HG03064 (cell line): Measurements from ENCODE around the gene SAG.

Experiments
- ATAC-seq: cut with Tn5 transposase; IDR thresholded peaks from one replicate; pipeline ENCODE4 v1.9.1; 2021; ENCODE audit warnings: low read depth; ENCODE audit not compliant: unreplicated experiment

SAG gene

DNA sequence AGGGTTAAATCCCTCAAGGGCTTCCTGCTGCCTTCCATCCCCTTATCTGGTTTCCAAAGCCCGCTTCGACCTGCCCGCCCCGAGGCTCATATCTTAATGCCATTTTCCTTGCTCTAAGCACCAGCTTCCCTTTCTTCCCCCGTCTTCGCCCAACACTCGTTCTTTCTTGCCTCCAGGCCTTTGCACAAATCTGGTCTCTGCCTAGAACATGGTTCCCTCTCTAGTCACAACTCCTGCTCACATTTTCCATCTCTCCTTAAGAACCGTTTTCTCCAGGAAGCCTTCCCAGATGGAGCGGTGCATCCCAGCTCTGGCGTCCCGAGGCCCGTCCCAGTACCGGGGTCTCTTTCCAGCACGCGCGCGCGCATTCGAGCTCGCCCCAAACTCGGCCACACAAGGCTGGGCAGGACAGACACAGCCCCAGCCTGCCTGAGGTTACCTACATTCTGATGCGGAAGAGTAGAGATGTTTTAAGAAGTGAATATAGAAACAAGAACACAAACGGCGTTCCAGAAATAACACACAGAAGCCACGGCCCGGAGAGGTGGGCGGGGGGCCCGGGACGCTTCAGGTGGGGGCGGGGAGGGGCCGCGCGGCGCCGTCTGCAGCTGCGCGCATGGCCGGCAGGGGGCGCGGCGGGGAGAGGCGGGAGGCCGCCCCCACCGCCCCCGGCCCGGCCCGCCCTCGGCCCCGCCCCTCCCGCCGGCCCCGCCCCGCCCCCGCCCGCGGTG, 46.3 kb downstream of the SAG start, which contains the start of gene DGKD:
TSS of gene DGKD (plus strand) at position 726 of the 731 bp plus-strand sequence. CDS start 25 bp downstream, outside the sequence.
- ATAC-seq = peak; percentile 45

DNA sequence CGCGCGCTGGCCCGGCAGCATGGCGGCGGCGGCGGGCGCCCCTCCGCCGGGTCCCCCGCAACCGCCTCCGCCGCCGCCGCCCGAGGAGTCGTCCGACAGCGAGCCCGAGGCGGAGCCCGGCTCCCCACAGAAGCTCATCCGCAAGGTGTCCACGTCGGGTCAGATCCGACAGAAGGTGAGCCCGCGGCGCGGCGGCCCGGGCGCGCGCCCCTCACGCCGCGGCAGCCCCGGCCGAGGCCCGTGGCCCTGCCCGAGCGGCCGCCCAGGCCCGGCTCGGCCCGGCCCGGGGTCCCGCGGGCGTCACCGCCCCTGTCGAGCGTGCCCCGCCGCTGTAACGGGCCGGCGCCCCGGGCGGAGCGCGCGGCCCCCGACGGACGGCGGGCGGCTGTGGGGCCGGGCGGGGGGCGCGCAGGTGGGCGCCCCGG, 46.9 kb downstream of the SAG start:
- ATAC-seq = peak; percentile 34

DNA sequence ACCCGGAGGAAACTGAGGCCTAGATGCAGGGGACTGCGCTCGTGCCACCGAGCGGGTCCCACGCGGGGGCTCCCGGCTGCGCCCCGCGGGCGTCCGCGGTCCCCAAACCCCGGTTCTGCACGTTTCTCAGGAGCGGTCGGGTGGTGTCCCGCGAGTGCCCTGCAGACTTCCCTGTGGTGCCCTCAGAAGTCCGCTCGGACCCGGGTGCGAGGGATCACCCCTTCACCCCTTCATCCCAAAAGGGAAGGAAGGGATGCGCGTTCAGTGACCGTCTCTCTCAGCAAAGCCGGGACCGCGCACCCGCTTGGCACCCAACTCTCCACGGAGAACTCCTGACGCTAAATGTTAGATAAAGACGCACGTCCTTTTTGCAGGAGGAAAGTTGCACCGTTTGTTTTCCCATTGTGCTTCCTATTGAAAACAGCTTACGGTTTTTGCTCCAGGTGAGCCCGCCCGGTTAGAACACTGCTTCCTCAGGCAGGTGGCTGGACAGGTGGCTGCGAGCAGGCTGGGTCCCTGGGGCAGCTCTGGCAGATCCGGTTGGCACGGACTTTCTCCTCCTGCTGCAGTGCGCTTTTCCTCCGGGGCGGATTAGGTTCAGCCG, 47.5 kb downstream of the SAG start:
- ATAC-seq = no peak

DNA sequence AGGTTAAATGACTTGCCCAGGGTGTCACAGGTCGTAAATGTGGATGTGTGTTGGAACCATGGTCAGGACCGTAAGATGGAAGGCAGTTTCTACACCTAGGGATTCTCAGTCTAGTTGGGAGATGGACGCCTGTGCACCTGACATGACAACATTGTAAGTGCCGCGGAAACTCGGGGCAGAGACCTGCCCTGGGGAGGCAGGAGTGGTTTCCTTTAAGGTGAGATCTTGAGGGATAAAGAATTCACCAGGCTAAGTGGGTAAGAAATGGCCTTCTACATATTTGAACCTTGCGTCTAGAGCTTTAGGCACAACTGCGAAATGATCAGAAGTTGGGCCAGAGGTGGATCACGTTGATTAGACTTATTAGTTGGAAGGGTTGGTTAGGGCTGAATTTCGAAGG, 48.3 kb downstream of the SAG start:
- ATAC-seq = no peak

DNA sequence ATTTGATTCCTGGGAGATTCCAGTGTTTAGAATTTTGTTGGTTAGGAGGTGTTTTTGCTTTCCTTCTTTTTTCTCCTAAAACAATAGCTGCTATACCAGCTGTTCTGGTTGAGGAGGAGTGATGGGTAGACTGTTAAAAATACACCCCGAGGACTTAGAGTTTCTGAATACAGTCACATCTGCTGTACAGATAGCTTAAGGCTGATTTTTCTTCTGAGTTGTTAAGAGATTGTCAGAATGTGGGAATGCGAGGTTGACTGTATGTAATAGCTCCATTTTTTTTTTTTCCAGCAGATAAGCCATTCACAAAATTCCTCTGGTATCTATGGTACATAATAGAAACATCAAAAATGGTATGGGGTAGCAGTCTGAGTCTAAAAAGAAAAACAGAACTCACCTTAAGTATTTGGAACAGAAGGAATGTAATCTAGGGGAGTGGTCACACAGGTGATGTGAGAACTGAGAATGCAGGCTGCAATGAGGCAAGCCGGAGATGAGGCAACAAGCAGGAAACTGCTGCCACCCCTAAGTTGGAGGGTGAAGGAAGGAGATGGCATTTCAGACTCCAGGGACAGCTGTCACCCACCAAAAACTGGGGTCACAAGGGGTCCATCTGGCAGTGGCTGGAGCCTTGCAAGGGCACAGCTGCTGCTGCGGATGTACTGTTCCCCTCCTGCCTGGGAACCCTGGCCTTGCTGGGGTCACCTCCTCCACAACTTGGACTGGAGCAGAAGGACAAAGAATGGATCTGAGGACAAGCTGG, 49.1 kb downstream of the SAG start:
- ATAC-seq = no peak

DNA sequence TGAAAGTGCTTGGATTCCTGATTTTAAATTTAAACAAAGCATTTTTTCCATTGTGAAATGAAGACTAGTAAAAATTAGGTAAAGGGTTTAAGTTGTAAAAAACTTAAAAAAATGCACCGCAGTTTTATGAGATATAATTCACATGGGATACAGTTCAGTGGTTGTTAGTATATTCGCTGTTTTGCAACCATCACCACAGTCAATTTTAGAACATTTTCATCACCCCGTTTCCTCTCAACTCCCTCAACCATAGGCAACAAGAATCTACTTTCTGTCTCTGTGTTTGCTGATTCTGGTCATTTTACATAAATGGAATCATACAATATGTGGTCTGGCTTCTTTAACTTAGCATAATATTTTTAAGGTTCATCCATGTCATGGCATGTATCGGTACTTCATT, 50.7 kb downstream of the SAG start:
- no peak for ATAC-seq

DNA sequence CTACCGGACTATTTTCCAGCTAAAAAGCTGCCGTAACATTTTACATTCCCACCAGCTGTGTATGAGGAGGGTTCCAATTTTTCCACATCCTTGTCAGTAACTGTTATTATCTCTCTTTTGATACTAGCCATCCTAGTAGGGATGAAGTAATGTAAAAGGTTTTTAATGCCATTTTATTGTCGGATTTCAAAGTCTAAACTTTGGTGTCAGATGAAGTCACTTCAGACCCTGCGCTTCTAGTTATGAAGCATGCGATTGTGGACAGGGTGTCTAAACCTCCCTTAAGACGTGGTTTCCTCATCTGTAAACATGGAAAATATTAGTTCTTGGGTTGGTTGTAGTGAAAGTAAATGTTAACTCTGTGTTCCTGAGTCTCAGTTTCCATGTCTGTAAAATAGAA, 51.3 kb downstream of the SAG start:
- ATAC-seq = no peak

DNA sequence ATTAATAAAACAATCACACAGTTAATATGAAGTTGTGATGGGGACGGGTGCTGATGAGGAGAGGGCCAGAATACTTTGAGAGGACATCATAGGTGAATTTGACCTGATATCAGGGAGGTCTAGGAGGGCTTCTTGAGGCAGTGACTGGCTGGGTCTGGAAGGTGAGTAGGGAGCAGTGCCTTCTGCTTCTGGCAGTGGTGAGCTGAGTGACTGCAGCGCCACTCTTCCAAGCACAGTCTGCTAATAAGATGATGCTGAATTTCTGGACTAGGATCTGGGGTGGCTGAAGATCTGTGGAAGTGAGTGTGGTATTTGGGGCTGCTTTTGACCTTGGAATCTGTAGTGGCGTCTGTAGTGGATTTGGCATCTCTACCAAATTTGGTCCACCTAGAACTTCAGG, 52.2 kb downstream of the SAG start:
- ATAC-seq = no peak

DNA sequence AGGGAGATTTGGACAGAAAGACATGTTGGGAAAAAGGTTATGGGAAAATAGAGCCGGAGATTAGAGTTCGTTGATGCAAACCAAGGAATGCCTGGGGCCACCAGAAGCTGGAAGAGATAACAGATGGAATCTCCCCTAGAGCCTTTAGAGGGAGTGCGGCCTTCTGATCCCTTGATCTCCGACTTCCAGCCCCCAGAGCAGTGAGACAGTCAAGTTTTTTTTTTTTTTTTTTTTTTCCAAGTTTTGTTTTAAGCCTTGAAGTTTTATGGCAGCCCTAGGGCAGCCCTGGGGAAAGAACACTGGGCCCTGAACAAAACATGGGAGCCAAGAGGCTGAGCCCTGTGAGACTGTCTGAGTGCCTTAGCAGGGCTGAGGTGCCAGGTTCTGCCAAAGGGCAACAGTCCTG, 53.2 kb downstream of the SAG start:
- ATAC-seq = no peak

DNA sequence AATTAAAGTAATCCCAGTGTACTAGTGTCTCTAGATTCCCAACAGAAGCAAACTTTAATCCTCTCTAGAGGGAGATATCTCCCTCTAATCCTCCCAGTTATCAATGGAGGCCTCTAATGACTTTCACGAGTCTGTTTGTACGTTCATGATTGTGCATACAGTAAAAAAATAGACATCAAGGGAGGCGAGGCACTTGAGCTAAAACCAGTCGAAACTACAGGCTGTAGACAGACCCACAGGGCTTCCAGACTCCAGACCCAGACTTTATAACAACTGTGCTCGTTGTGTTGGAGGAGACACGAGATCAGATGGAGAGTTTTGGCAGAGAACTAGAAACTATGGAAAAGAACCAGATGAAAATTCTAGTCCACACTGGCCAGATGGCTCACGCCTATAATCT, 53.7 kb downstream of the SAG start:
- ATAC-seq = no peak

DNA sequence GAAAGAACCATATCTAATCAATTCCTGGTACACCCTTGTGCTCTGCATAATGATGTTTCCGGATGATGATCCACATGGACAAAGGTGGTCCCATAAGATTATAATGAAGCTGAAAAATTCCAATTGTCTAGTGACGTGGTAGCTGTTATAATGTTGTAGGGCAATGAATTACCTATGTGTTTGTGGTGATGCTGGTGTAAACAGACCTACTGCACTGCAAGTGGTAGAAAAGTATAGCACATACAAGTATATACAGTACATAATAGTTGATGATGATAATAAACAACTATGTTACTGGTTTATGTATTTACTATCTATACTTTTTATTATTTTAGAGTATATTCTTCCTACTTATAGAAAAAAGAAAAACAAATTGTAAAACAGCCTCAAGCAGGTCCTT, 55.1 kb downstream of the SAG start:
- ATAC-seq = no peak

DNA sequence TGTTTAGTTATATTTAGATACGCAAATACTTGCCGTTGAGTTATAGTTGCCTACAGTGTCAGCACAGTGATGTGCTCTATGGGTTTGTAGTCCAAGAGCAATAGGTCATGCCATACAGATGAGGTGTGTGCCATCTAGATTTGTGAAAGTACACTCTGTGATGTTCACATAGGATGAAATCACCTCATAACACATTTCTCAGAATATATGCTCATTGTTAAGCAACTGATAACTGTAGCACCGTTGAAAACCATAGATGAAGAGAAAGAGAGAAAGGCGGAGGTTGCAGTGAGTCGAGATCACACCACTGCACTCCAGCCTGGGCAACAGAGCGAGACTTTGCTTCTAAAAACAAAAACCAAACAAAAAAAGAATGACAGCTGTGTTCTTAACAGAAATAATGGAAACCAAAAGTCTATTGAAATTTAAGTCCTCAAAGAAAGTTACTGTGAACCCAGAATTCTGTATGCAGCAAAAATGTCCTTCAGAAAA, 56.2 kb downstream of the SAG start:
- peak; percentile 72 for ATAC-seq

DNA sequence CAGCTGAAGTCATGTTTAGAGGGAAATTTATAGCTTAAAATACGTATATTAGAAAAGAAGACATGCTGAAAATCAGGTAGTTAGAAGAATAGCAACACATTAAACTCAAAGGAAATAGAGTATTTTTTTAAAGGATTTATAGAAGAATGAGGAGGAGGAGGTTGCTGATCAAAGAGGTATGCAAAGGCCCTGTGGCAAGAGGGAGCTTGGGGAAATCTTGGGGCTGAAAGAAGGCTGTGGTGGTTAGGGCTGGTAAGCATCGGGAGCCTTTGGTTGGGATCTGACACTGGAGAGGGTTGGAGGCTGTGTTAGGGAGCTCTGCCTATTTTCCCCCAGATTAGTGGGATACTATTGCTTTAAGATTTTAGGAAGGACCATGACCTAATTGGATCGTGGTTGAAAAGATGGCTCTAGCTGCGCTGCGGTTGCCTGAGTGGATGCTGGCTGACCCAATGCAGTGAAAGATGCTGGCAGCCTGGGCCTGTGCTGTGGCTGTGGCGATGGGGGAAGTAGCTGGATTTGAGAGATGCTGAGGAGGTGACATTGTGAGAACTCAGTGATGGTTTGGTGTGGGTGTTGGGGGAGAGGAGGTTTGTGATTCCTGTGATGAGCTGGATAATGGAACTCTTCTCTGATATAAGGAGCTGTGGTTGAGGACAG, 58.4 kb downstream of the SAG start:
- no peak for ATAC-seq

DNA sequence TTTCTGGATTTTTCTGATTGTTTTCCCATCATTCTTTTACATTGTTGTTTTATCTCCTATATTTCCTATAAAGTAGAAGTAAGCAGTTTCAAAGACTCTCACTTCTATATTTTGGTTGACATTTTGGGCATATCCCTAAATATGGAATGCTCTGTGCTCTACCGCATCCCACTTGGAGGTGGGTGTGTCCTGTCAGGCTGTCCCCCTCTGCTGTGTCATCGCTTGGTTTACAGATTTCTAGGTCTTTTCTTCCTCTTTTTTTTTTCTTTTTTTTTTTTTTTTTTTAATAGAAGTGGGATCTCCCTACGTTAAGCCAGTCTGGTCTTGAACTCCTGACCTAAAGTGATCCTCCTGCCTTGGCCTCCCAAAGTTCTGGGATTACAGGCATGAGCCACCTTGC, 60.0 kb downstream of the SAG start:
- no peak for ATAC-seq

DNA sequence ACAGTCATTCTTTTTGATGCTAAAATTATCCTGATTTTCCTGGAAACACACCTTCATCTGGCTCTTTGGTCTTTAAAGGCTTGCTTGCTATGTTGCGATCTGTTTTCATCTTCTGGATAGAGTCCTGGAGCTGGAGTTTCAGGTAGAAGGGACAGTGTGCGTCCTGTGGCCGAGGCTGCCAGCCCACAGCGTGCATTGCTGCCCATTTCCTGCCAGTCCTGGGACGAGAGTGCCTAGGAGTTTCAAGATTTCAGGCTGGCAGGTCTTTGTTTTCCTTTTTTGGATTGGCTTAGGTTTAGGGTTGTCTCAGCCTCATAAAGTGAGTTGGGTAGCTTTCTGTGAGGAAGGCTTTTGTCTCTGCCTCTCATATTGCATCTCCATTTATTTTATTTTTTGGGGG, 61.1 kb downstream of the SAG start:
- ATAC-seq = no peak

DNA sequence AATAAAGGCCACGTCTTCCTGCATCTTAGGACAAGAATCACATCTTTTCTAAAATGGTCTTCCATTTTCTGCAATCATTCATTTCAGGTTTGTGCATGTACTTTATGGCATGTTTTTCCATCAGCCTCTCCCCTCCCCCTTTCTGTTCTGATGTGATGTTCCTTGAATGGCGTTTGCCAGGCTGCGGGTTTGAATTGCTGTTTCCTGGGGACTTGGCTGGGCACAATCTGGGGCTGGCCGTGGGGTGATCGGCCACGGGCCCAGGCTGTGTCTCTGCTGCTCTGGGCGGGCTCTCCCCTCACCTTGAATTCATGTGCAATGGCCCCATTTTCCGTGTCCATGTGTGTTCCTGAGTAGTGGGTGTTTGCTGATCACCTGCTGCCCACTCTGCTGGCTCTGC, 61.8 kb downstream of the SAG start:
- ATAC-seq = no peak

DNA sequence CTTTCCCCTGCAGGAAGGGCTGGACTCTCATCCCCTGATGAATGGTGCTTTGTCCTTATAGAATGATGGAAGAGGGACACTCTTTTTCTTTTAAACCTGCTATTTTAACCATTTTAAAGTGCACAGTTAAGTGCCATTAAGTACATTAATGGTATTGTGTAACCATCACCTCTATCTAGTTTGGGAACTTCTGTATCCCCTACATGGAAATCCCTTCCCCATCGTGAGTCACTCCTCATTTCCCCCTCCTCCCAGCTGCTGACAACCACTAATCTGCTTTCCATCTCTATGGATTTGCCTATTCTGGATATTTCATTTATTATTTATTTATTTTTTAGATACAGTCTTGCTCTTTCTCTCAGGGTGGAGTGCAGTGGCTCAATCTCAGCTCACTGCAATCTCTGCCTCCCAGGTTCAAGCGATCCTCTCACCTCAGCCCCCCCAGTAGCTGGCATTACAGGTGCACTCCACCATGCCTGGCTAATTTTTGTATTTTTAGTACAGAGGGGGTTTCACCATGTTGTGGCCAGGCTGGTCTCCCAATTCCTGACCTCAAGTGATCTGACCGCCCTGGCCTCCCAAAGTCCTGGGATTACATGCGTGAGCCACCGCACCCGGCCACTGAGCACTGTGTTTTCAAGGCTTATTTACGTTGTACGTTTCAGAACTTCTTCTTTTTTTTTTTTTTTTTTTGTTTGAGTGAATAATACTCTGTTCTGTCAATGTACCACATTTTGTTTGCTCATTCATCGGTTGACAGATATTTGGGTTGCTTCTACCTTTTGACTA, 62.5 kb downstream of the SAG start:
- ATAC-seq = no peak

DNA sequence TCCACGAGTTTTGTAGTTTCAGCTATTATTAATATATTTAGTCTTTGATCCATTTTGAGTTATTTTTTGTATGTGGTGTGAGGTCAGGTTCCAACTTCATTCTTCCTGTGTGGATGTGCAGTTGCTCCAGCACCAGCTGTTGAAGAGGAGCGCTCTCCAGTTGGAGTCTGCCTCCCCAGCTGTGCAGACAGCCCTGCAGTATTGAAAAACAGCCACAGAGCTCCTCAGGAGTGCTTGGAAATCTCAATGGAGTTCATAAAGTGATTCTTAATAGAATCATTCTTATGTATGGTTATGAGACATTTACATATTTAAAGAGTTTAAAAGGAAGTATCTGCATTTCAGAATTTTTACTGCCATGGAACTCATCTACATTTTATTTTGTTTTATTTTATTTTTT, 64.0 kb downstream of the SAG start:
- ATAC-seq = no peak

DNA sequence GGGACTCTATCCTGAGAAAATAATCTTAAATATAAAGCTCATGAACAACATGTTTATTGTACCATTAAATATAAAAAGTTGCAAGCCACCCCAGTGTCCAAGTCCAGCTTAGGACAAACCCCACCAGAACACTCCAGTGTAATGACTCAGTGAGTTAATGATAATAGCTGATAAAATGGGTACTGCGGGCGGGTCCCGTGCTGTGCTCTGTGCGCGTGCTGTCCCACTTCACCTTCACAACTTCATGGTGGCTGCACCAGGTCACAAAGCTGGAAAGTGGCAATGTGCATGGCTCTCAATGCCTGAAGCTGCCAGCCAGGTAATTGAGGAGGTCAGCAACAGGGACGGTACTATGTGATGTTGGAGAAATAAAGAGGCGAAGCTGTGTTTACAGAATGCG, 65.2 kb downstream of the SAG start:
- ATAC-seq = no peak

DNA sequence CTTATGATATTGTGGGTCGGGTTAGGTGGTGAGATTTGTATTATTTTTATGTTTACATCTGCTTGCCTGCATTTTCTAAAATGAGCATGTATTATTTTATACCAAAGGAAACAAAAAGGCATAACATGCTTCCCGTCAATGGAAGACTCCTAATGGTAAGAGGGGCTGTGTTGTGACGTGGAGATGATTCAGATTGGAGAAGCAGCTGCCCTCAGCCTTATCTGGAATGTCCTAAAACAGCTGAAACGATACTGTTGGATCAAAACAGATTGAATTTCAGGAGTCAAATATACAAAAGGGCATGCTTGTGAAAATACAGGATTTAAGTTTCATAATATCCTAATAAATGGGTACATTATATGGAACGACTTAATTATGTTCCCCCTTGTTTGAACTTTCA, 65.7 kb downstream of the SAG start:
- ATAC-seq = no peak
